Gastroesophageal sphincter (tissue), 4 donors: ENCODE results near the gene PRDX1. TPM values are rescaled to one million over a fixed set of nuclear protein-coding genes. Genes with fewer than 3 reads are reported as not detected.

Experiments
- ATAC-seq: fragments of 150-250 bp; one replicate; pipeline ENCODE4 v1.9.1; 2016; ENCODE audit warnings: mild to moderate bottlenecking, moderate library complexity
- H3K27ac ChIP-seq, 4 donors: fragments of 200-600 bp; sonication (generic) in 3 of 4; 1 replicate in 3 of 4; 2 replicates in 1 of 4; pipeline ENCODE4 v1.5.1; 2016 to 2019
- H3K27me3 ChIP-seq: fragments of 200-600 bp; sonication (generic); one replicate; pipeline ENCODE4 v1.5.1; 2019
- H3K36me3 ChIP-seq, 2 donors: fragments of 200-600 bp; sonication (generic); one replicate each; pipeline ENCODE4 v1.5.1; 2019; ENCODE audit warnings: control low read depth in 1 of 2
- H3K4me1 ChIP-seq, 3 donors: fragments of 200-600 bp; sonication (generic); 1 replicate in 2 of 3; 2 replicates in 1 of 3; pipeline ENCODE4 v1.5.1; 2016 to 2019; ENCODE audit warnings: control low read depth in 2 of 3
- H3K4me3 ChIP-seq, 2 donors: fragments of 200-600 bp; sonication (generic); one replicate each; pipeline ENCODE4 v1.5.1; 2019; ENCODE audit warnings: mild to moderate bottlenecking in 1 of 2, moderate library complexity in 1 of 2
- H3K9me3 ChIP-seq, 3 donors: fragments of 200-600 bp; sonication (generic); one replicate each; pipeline ENCODE4 v1.5.1; 2017 to 2019; ENCODE audit warnings: control low read depth in 2 of 3
- CTCF ChIP-seq, 4 experiments: fragments of 200-600 bp in 2 of 4; fragments of 450-650 bp in 2 of 4; sonication (generic) in 1 of 4; IDR thresholded peaks; one replicate each; pipeline ENCODE4 v1.5.1; 2017 to 2019; ENCODE audit warnings: antibody characterized with exemption in 4 of 4, mild to moderate bottlenecking in 2 of 4, moderate library complexity in 2 of 4
- EP300 ChIP-seq: sonication (generic); formaldehyde crosslinking; IDR thresholded peaks from one replicate; pipeline ENCODE4 v1.6.1; 2017; ENCODE audit warnings: antibody characterized with exemption, mild to moderate bottlenecking
- POLR2A ChIP-seq, 2 donors: fragments of 450-650 bp; IDR thresholded peaks; one replicate each; pipeline ENCODE4 v1.6.1; 2017; ENCODE audit warnings: antibody characterized with exemption in 2 of 2, mild to moderate bottlenecking in 2 of 2, moderate library complexity in 1 of 2
- POLR2AphosphoS5 ChIP-seq: sonication (generic); formaldehyde crosslinking; IDR thresholded peaks from one replicate; pipeline ENCODE4 v1.6.1; 2017; ENCODE audit warnings: antibody characterized with exemption
- WGBS, 2 donors: methylation state at CpG; one replicate each; pipeline ENCODE4 v1.1.5; 2018; ENCODE audit warnings: low coverage in 1 of 2; 5-methylcytosine and 5-hydroxymethylcytosine counted together
- total RNA-seq, 4 donors: library from RNA; depleted of rRNA; stranded (reverse); fragments of >200 nt; gene quantifications; one replicate each; pipeline ENCODE4 v1.1.0, GENCODE V29; 2016

PRDX1 gene
- total RNA-seq, 4 donors from 2014 or later = 305 to 575 (median 359) TPM

- no peaks in the 10 kb centered on the region for H3K9me3 ChIP-seq
- no peak for ATAC-seq
- H3K36me3 ChIP-seq = peaks cover 0 to 40% of the 10 kb centered on the region in 2 donors
- H3K27me3 ChIP-seq = no peaks in the 10 kb centered on the region
- WGBS, 2 donors = 40 to 90% methylated on average over 1 to 6 of the region's 6 CpGs
- TF ChIP-seq CTCF (IDR thresholded peaks at IDR 0.05) (no peak), POLR2A (IDR thresholded peaks at IDR 0.05) (no peak), POLR2AphosphoS5 (no peak), EP300 (no peak)
- H3K4me3 ChIP-seq = no peak overlapping the region
- peaks cover 0 to 40% (median 7%) of the 10 kb centered on the region in 3 donors for H3K4me1 ChIP-seq
- H3K27ac ChIP-seq = no peak overlapping the region
Measured at GRCh38 chr1:45554198-45554597, 32.5 kb upstream of the PRDX1 start.

- TF ChIP-seq CTCF (IDR thresholded peaks at IDR 0.05) (no peak), EP300 (no peak), POLR2AphosphoS5 (no peak), POLR2A (IDR thresholded peaks at IDR 0.05) (no peak)
- H3K4me3 ChIP-seq = no peak overlapping the region
- H3K27ac ChIP-seq = no peak overlapping the region
- 89% methylated on average over 1 of the region's 1 CpG; no CpG with 5 or more reads in 1 of the 2 donors for WGBS, 2 donors
- no peaks in the 10 kb centered on the region for H3K27me3 ChIP-seq
- ATAC-seq = no peak
- peaks cover 0 to 38% of the 10 kb centered on the region in 2 donors for H3K36me3 ChIP-seq
- peaks cover 0 to 37% (median 7%) of the 10 kb centered on the region in 3 donors for H3K4me1 ChIP-seq
- no peaks in the 10 kb centered on the region for H3K9me3 ChIP-seq
Measured at GRCh38 chr1:45552331-45552730, 30.6 kb upstream of the PRDX1 start.

GRCh38 chr1:45551684-45552083 lies 30.0 kb upstream of the PRDX1 start:
- Histone ChIP-seq H3K4me3 (peak overlapping the region; percentile 72 to 74), H3K27ac (peak overlapping the region in 3 of 4 donors; percentile 87 to 94 (median 87)), H3K36me3 (peaks cover 0 to 35% of the 10 kb centered on the region in 2 donors), H3K4me1 (peaks cover 0 to 32% (median 7%) of the 10 kb centered on the region in 3 donors), H3K9me3 (no peaks in the 10 kb centered on the region), H3K27me3 (no peaks in the 10 kb centered on the region)
- TF ChIP-seq POLR2AphosphoS5 (no peak), POLR2A (IDR thresholded peaks at IDR 0.05) (no peak), CTCF (IDR thresholded peaks at IDR 0.05) (no peak), EP300 (no peak)
- 8 to 22% methylated on average over 3 of the region's 3 CpGs for WGBS, 2 donors
- ATAC-seq = no peak

GRCh38 chr1:45550401-45551351 lies 29.0 kb upstream of the PRDX1 start, which contains the start of gene AKR1A1:
TSS of gene AKR1A1 (plus strand) at chr1:45550826. CDS start at chr1:45561795, 10,969 bp downstream.
- peak; percentile 97 for ATAC-seq
- TF ChIP-seq CTCF (IDR thresholded peaks at IDR 0.05) (peak in 3 of 4 experiments; percentile 28 to 38 (median 38)), POLR2AphosphoS5 (peak; percentile 59), POLR2A (IDR thresholded peaks at IDR 0.05) (peak; percentile 19 to 48), EP300 (no peak)
- H3K27me3 ChIP-seq = no peaks in the 10 kb centered on the region
- H3K4me3 ChIP-seq = peak within 1 kb of the TSS; percentile 72 to 74
- peaks cover 0 to 26% of the 10 kb centered on the region in 2 donors for H3K36me3 ChIP-seq
- H3K27ac ChIP-seq = peak within 1 kb of the TSS; percentile 62 to 94 (median 87)
- no peaks in the 10 kb centered on the region for H3K9me3 ChIP-seq
- H3K4me1 ChIP-seq = peaks cover 0 to 32% (median 7%) of the 10 kb centered on the region in 3 donors
- 0 to 3% methylated on average over 6 to 9 of the region's 47 CpGs for WGBS, 2 donors
